CD14-positive monocyte (primary cell): ENCODE data around the gene ST6GALNAC3. TPM values are rescaled to one million over a fixed set of nuclear protein-coding genes. Genes with fewer than 3 reads are reported as not detected.

Experiments
- DNase-seq, 3 donors: peaks; one replicate each; pipeline ENCODE4 v3.0.0-alpha.2; 2011 to 2022
- H2AFZ ChIP-seq: 2 replicates; pipeline ENCODE4 v1.6.0; 2012; ENCODE audit warnings: mild to moderate bottlenecking, low read depth, low read length, inconsistent platforms; ENCODE audit not compliant: insufficient read depth, poor library complexity, severe bottlenecking
- H3K27ac ChIP-seq, 2 donors: 1 replicate in 1 of 2; 2 replicates in 1 of 2; pipeline ENCODE4 v1.5.1; 2012 to 2013; ENCODE audit warnings: low read length in 2 of 2, control low read depth in 1 of 2, inconsistent platforms in 1 of 2, low read depth in 1 of 2, mild to moderate bottlenecking in 1 of 2
- H3K27me3 ChIP-seq, 2 donors: one replicate each; pipeline versions ENCODE4 v1.6.0 to v1.6.1; 2011 to 2013; ENCODE audit warnings: low read length in 2 of 2; ENCODE audit not compliant: control insufficient read depth in 2 of 2, insufficient read depth in 2 of 2
- H3K36me3 ChIP-seq, 2 donors: replicated peaks in 1 of 2; 1 replicate in 1 of 2; 2 replicates in 1 of 2; pipeline versions ENCODE4 v1.5.1 to v1.6.1; 2012 to 2013; ENCODE audit warnings: low read length in 2 of 2, control low read depth in 1 of 2, inconsistent platforms in 1 of 2, mild to moderate bottlenecking in 1 of 2; ENCODE audit not compliant: insufficient read depth in 2 of 2, control insufficient read depth in 1 of 2
- H3K4me1 ChIP-seq, 2 donors: 1 replicate in 1 of 2; 2 replicates in 1 of 2; pipeline versions ENCODE4 v1.5.1 to v1.6.1; 2012 to 2013; ENCODE audit warnings: low read length in 2 of 2, control low read depth in 1 of 2, inconsistent platforms in 1 of 2, mild to moderate bottlenecking in 1 of 2, moderate library complexity in 1 of 2; ENCODE audit not compliant: insufficient read depth in 2 of 2, control insufficient read depth in 1 of 2
- H3K4me2 ChIP-seq: replicated peaks from 2 replicates; pipeline ENCODE3; 2012; ENCODE audit warnings: low read length, moderate library complexity, mild to moderate bottlenecking; ENCODE audit not compliant: poor library complexity, severe bottlenecking; ENCODE audit errors: extremely low read depth
- H3K4me3 ChIP-seq, 3 experiments: fragments of 200-600 bp in 1 of 3; sonication (generic) in 1 of 3; replicated peaks in 1 of 3; 1 replicate in 2 of 3; 2 replicates in 1 of 3; pipeline ENCODE4 v1.5.1; 2011 to 2013; ENCODE audit warnings: low read length in 3 of 3, mild to moderate bottlenecking in 3 of 3, control low read depth in 2 of 3, low read depth in 2 of 3, inconsistent platforms in 1 of 3, moderate library complexity in 1 of 3
- H3K79me2 ChIP-seq: 2 replicates; pipeline ENCODE4 v1.6.0; 2012; ENCODE audit warnings: mild to moderate bottlenecking, control low read depth, inconsistent platforms, low read length, moderate library complexity; ENCODE audit not compliant: insufficient read depth
- H3K9ac ChIP-seq: 2 replicates; pipeline ENCODE4 v1.6.0; 2017; ENCODE audit warnings: low read length, mild to moderate bottlenecking; ENCODE audit not compliant: insufficient read depth, poor library complexity, severe bottlenecking
- H3K9me3 ChIP-seq, 2 donors: replicated peaks in 1 of 2; 1 replicate in 1 of 2; 2 replicates in 1 of 2; pipeline versions ENCODE4 v1.5.1 to v1.6.1; 2012 to 2013; ENCODE audit warnings: low read length in 2 of 2, control low read depth in 1 of 2; ENCODE audit not compliant: control insufficient read depth in 1 of 2, insufficient read depth in 1 of 2
- H4K20me1 ChIP-seq: 2 replicates; pipeline ENCODE4 v1.6.0; 2012; ENCODE audit warnings: mild to moderate bottlenecking, low read length, control low read depth, moderate library complexity; ENCODE audit not compliant: insufficient read depth
- H3K27ac Mint-ChIP-seq, 7 donors: one replicate each; pipeline ENCODE4 v1.8.0; 2020; ENCODE audit warnings: mild to moderate bottlenecking in 7 of 7, mixed read lengths in 7 of 7, moderate library complexity in 6 of 7, inconsistent platforms in 2 of 7
- H3K27me3 Mint-ChIP-seq, 3 donors: one replicate each; pipeline ENCODE4 v1.8.0; 2021 to 2022; ENCODE audit warnings: low read depth in 3 of 3, mild to moderate bottlenecking in 3 of 3, mixed read lengths in 3 of 3, moderate library complexity in 3 of 3, inconsistent platforms in 1 of 3
- H3K36me3 Mint-ChIP-seq, 2 donors: one replicate each; pipeline ENCODE4 v1.8.0; 2020; ENCODE audit warnings: mixed read lengths in 2 of 2, inconsistent platforms in 1 of 2, mild to moderate bottlenecking in 1 of 2
- H3K4me1 Mint-ChIP-seq: one replicate; pipeline ENCODE4 v1.8.0; 2020; ENCODE audit warnings: mild to moderate bottlenecking, mixed read lengths
- H3K4me3 Mint-ChIP-seq, 2 donors: one replicate each; pipeline ENCODE4 v1.8.0; 2020; ENCODE audit warnings: mild to moderate bottlenecking in 2 of 2, mixed read lengths in 2 of 2, moderate library complexity in 1 of 2
- H3K9me3 Mint-ChIP-seq, 7 donors: one replicate each; pipeline ENCODE4 v1.8.0; 2020 to 2022; ENCODE audit warnings: mixed read lengths in 7 of 7, mild to moderate bottlenecking in 6 of 7, moderate library complexity in 6 of 7, inconsistent platforms in 2 of 7
- WGBS: methylation state at CpG from one replicate; pipeline ENCODE4 v1.1.5; 2013; ENCODE audit warnings: missing lambda C conversion rate; ENCODE audit not compliant: insufficient coverage; 5-methylcytosine and 5-hydroxymethylcytosine counted together
- intact Hi-C, 2 donors: fragments of 100-400 bp; cut with micrococcal nuclease; formaldehyde crosslinking; loops; one replicate each; pipeline versions ENCODE4 v1.15.0 to v1.15.1; 2023
- polyA plus RNA-seq, 3 donors: library from polyadenylated mRNA; depleted of rRNA in 1 of 3; unstranded in 2 of 3; stranded (reverse) in 1 of 3; fragments of 300-500 nt in 2 of 3; fragments of >200 nt in 1 of 3; fragmentation: Illumina TruSeq in 2 of 3; gene quantifications; 1 replicate in 2 of 3; 2 replicates in 1 of 3; pipeline ENCODE4 v1.2.3, GENCODE V29; 2012 to 2021
- TF ChIP-seq, protein P1 (sequence below): fragments of 200-600 bp; IDR thresholded peaks from one replicate; pipeline ENCODE4 v1.8.0; 2022; ENCODE audit warnings: antibody characterized with exemption, mild to moderate bottlenecking

Gene ST6GALNAC3
- polyA plus RNA-seq, 3 donors: 6.5 to 9.2 (median 7.6) TPM

DNA sequence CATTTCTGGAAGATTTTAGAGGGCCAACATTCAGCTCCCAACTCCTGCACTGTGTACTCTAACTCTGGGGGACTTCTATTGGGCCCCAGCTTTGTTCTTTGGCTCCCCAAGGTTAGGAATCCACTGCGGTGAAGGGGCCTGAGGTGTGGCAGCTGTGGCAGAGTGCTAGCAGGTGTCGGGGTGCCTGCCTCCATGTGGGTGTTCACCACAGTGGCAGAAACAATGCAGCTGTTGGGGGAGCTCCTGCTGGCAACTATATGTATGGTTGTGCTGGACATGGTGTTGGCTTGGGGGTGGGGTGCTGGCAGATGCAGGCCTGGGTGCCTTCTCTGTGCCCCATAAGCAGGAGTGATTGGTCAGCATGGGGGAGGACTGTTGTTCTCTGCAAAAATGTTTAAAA, 95.5 kb downstream of the ST6GALNAC3 start:
- TF ChIP-seq, protein P1, sequence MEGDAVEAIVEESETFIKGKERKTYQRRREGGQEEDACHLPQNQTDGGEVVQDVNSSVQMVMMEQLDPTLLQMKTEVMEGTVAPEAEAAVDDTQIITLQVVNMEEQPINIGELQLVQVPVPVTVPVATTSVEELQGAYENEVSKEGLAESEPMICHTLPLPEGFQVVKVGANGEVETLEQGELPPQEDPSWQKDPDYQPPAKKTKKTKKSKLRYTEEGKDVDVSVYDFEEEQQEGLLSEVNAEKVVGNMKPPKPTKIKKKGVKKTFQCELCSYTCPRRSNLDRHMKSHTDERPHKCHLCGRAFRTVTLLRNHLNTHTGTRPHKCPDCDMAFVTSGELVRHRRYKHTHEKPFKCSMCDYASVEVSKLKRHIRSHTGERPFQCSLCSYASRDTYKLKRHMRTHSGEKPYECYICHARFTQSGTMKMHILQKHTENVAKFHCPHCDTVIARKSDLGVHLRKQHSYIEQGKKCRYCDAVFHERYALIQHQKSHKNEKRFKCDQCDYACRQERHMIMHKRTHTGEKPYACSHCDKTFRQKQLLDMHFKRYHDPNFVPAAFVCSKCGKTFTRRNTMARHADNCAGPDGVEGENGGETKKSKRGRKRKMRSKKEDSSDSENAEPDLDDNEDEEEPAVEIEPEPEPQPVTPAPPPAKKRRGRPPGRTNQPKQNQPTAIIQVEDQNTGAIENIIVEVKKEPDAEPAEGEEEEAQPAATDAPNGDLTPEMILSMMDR: no peak
- Mint-ChIP-seq H3K27ac (no peak overlapping the region), H3K27me3 (peaks cover 0 to 3% (median 2%) of the 10 kb centered on the region in 3 donors), H3K4me1 (no peaks in the 10 kb centered on the region), H3K4me3 (no peak overlapping the region), H3K9me3 (peaks cover 8 to 35% (median 27%) of the 10 kb centered on the region in 7 donors), H3K36me3 (no peaks in the 10 kb centered on the region)
- Histone ChIP-seq H3K4me1 (no peaks in the 10 kb centered on the region), H2AFZ (no peak overlapping the region), H3K4me3 (no peak overlapping the region), H3K36me3 (no peaks in the 10 kb centered on the region), H3K9ac (no peak overlapping the region), H3K27ac (no peak overlapping the region), H3K4me2 (no peak overlapping the region), H3K79me2 (no peaks in the 10 kb centered on the region), H3K27me3 (no peaks in the 10 kb centered on the region), H4K20me1 (no peaks in the 10 kb centered on the region), H3K9me3 (peaks cover 0 to 11% of the 10 kb centered on the region in 2 donors)
- intact Hi-C loops: no loop called here
- DNase-seq: no peak
- 94% methylated on average over 2 of the region's 2 CpGs for WGBS

DNA sequence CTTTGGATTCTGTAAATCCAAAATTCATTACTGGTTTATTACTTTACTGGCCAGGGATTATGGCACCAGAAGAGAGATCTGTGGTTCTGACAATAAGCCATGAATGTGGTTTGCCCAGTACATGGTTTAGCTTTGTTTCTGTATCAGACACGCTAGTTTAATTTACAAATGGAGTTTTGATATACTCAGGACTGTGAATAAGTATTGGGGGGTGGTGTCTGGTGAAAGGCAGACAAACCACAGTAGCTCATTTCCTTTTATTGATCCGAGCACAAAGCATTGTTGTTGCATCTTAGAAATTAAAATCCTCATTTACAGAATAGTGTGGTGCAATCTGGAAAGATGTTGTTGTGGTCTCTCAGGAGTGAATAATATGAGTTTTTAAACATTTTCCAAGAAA, 96.0 kb downstream of the ST6GALNAC3 start:
- peaks cover 0 to 11% of the 10 kb centered on the region in 2 donors for H3K9me3 ChIP-seq
- Mint-ChIP-seq H3K9me3 (peaks cover 8 to 35% (median 27%) of the 10 kb centered on the region in 7 donors), H3K4me1 (no peaks in the 10 kb centered on the region), H3K27me3 (peaks cover 0 to 3% (median 2%) of the 10 kb centered on the region in 3 donors), H3K4me3 (no peak overlapping the region), H3K36me3 (no peaks in the 10 kb centered on the region), H3K27ac (no peak overlapping the region)
- H3K4me1 ChIP-seq: no peaks in the 10 kb centered on the region
- no peak overlapping the region for H3K9ac ChIP-seq
- no CpG with 5 or more reads among the region's 2 CpGs for WGBS
- H2AFZ ChIP-seq: no peak overlapping the region
- no peaks in the 10 kb centered on the region for H3K27me3 ChIP-seq
- H4K20me1 ChIP-seq: no peaks in the 10 kb centered on the region
- no peaks in the 10 kb centered on the region for H3K79me2 ChIP-seq
- no peak overlapping the region for H3K4me2 ChIP-seq
- no peak for DNase-seq
- TF ChIP-seq, protein P1: no peak
- H3K4me3 ChIP-seq: no peak overlapping the region
- intact Hi-C loops: no loop called here
- H3K27ac ChIP-seq: no peak overlapping the region
- no peaks in the 10 kb centered on the region for H3K36me3 ChIP-seq
